CD14-positive monocyte (primary cell): Measurements from ENCODE around the gene TNFSF4. TPM values are rescaled to one million over a fixed set of nuclear protein-coding genes. Genes with fewer than 3 reads are reported as not detected.

Experiments
- DNase-seq, 3 donors: peaks; one replicate each; pipeline ENCODE4 v3.0.0-alpha.2; 2011 to 2022
- H2AFZ ChIP-seq: 2 replicates; pipeline ENCODE4 v1.6.0; 2012; ENCODE audit warnings: mild to moderate bottlenecking, low read depth, low read length, inconsistent platforms; ENCODE audit not compliant: insufficient read depth, poor library complexity, severe bottlenecking
- H3K27ac ChIP-seq, 2 donors: 1 replicate in 1 of 2; 2 replicates in 1 of 2; pipeline ENCODE4 v1.5.1; 2012 to 2013; ENCODE audit warnings: low read length in 2 of 2, control low read depth in 1 of 2, inconsistent platforms in 1 of 2, low read depth in 1 of 2, mild to moderate bottlenecking in 1 of 2
- H3K27me3 ChIP-seq, 2 donors: one replicate each; pipeline versions ENCODE4 v1.6.0 to v1.6.1; 2011 to 2013; ENCODE audit warnings: low read length in 2 of 2; ENCODE audit not compliant: control insufficient read depth in 2 of 2, insufficient read depth in 2 of 2
- H3K36me3 ChIP-seq, 2 donors: replicated peaks in 1 of 2; 1 replicate in 1 of 2; 2 replicates in 1 of 2; pipeline versions ENCODE4 v1.5.1 to v1.6.1; 2012 to 2013; ENCODE audit warnings: low read length in 2 of 2, control low read depth in 1 of 2, inconsistent platforms in 1 of 2, mild to moderate bottlenecking in 1 of 2; ENCODE audit not compliant: insufficient read depth in 2 of 2, control insufficient read depth in 1 of 2
- H3K4me1 ChIP-seq, 2 donors: 1 replicate in 1 of 2; 2 replicates in 1 of 2; pipeline versions ENCODE4 v1.5.1 to v1.6.1; 2012 to 2013; ENCODE audit warnings: low read length in 2 of 2, control low read depth in 1 of 2, inconsistent platforms in 1 of 2, mild to moderate bottlenecking in 1 of 2, moderate library complexity in 1 of 2; ENCODE audit not compliant: insufficient read depth in 2 of 2, control insufficient read depth in 1 of 2
- H3K4me2 ChIP-seq: replicated peaks from 2 replicates; pipeline ENCODE3; 2012; ENCODE audit warnings: low read length, moderate library complexity, mild to moderate bottlenecking; ENCODE audit not compliant: poor library complexity, severe bottlenecking; ENCODE audit errors: extremely low read depth
- H3K4me3 ChIP-seq, 3 experiments: fragments of 200-600 bp in 1 of 3; sonication (generic) in 1 of 3; replicated peaks in 1 of 3; 1 replicate in 2 of 3; 2 replicates in 1 of 3; pipeline ENCODE4 v1.5.1; 2011 to 2013; ENCODE audit warnings: low read length in 3 of 3, mild to moderate bottlenecking in 3 of 3, control low read depth in 2 of 3, low read depth in 2 of 3, inconsistent platforms in 1 of 3, moderate library complexity in 1 of 3
- H3K79me2 ChIP-seq: 2 replicates; pipeline ENCODE4 v1.6.0; 2012; ENCODE audit warnings: mild to moderate bottlenecking, control low read depth, inconsistent platforms, low read length, moderate library complexity; ENCODE audit not compliant: insufficient read depth
- H3K9ac ChIP-seq: 2 replicates; pipeline ENCODE4 v1.6.0; 2017; ENCODE audit warnings: low read length, mild to moderate bottlenecking; ENCODE audit not compliant: insufficient read depth, poor library complexity, severe bottlenecking
- H3K9me3 ChIP-seq, 2 donors: replicated peaks in 1 of 2; 1 replicate in 1 of 2; 2 replicates in 1 of 2; pipeline versions ENCODE4 v1.5.1 to v1.6.1; 2012 to 2013; ENCODE audit warnings: low read length in 2 of 2, control low read depth in 1 of 2; ENCODE audit not compliant: control insufficient read depth in 1 of 2, insufficient read depth in 1 of 2
- H4K20me1 ChIP-seq: 2 replicates; pipeline ENCODE4 v1.6.0; 2012; ENCODE audit warnings: mild to moderate bottlenecking, low read length, control low read depth, moderate library complexity; ENCODE audit not compliant: insufficient read depth
- H3K27ac Mint-ChIP-seq, 7 donors: one replicate each; pipeline ENCODE4 v1.8.0; 2020; ENCODE audit warnings: mild to moderate bottlenecking in 7 of 7, mixed read lengths in 7 of 7, moderate library complexity in 6 of 7, inconsistent platforms in 2 of 7
- H3K27me3 Mint-ChIP-seq, 3 donors: one replicate each; pipeline ENCODE4 v1.8.0; 2021 to 2022; ENCODE audit warnings: low read depth in 3 of 3, mild to moderate bottlenecking in 3 of 3, mixed read lengths in 3 of 3, moderate library complexity in 3 of 3, inconsistent platforms in 1 of 3
- H3K36me3 Mint-ChIP-seq, 2 donors: one replicate each; pipeline ENCODE4 v1.8.0; 2020; ENCODE audit warnings: mixed read lengths in 2 of 2, inconsistent platforms in 1 of 2, mild to moderate bottlenecking in 1 of 2
- H3K4me1 Mint-ChIP-seq: one replicate; pipeline ENCODE4 v1.8.0; 2020; ENCODE audit warnings: mild to moderate bottlenecking, mixed read lengths
- H3K4me3 Mint-ChIP-seq, 2 donors: one replicate each; pipeline ENCODE4 v1.8.0; 2020; ENCODE audit warnings: mild to moderate bottlenecking in 2 of 2, mixed read lengths in 2 of 2, moderate library complexity in 1 of 2
- H3K9me3 Mint-ChIP-seq, 7 donors: one replicate each; pipeline ENCODE4 v1.8.0; 2020 to 2022; ENCODE audit warnings: mixed read lengths in 7 of 7, mild to moderate bottlenecking in 6 of 7, moderate library complexity in 6 of 7, inconsistent platforms in 2 of 7
- WGBS: methylation state at CpG from one replicate; pipeline ENCODE4 v1.1.5; 2013; ENCODE audit warnings: missing lambda C conversion rate; ENCODE audit not compliant: insufficient coverage; 5-methylcytosine and 5-hydroxymethylcytosine counted together
- intact Hi-C, 2 donors: fragments of 100-400 bp; cut with micrococcal nuclease; formaldehyde crosslinking; loops; one replicate each; pipeline versions ENCODE4 v1.15.0 to v1.15.1; 2023
- polyA plus RNA-seq, 3 donors: library from polyadenylated mRNA; depleted of rRNA in 1 of 3; unstranded in 2 of 3; stranded (reverse) in 1 of 3; fragments of 300-500 nt in 2 of 3; fragments of >200 nt in 1 of 3; fragmentation: Illumina TruSeq in 2 of 3; gene quantifications; 1 replicate in 2 of 3; 2 replicates in 1 of 3; pipeline ENCODE4 v1.2.3, GENCODE V29; 2012 to 2021
- TF ChIP-seq, protein P1 (sequence below): fragments of 200-600 bp; IDR thresholded peaks from one replicate; pipeline ENCODE4 v1.8.0; 2022; ENCODE audit warnings: antibody characterized with exemption, mild to moderate bottlenecking

Gene TNFSF4
- polyA plus RNA-seq, 3 donors, result 0.21 to 0.40 (median 0.38) TPM

DNA sequence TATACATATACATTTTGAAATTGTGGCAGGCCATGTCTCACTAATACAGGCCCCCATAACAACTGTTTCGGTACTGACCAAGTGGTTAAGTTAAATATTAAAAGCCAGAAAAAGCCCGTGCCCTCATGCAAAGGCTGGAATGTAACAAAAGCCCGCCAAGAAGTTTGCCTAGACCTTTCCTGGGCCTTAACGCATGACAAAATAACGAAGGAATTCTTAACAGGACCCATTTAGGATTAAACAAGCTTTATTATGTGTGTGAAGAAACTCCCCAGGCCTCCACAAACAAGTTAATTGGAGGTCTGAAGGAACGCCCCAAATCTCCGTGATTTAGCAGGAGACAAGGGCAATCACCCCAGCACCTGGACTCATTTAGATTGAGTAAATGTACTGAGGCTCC lies 42.4 kb downstream of the TNFSF4 start:
- no CpG with 5 or more reads among the region's 7 CpGs for WGBS
- Histone ChIP-seq H3K27me3 (no peaks in the 10 kb centered on the region), H4K20me1 (no peaks in the 10 kb centered on the region), H3K27ac (no peak overlapping the region), H3K36me3 (no peaks in the 10 kb centered on the region), H2AFZ (no peak overlapping the region), H3K4me2 (no peak overlapping the region), H3K4me3 (no peak overlapping the region), H3K79me2 (no peaks in the 10 kb centered on the region), H3K9ac (no peak overlapping the region), H3K9me3 (no peaks in the 10 kb centered on the region), H3K4me1 (no peaks in the 10 kb centered on the region)
- DNase-seq, result no peak
- H3K36me3 Mint-ChIP-seq, result no peaks in the 10 kb centered on the region
- TF ChIP-seq, protein P1, sequence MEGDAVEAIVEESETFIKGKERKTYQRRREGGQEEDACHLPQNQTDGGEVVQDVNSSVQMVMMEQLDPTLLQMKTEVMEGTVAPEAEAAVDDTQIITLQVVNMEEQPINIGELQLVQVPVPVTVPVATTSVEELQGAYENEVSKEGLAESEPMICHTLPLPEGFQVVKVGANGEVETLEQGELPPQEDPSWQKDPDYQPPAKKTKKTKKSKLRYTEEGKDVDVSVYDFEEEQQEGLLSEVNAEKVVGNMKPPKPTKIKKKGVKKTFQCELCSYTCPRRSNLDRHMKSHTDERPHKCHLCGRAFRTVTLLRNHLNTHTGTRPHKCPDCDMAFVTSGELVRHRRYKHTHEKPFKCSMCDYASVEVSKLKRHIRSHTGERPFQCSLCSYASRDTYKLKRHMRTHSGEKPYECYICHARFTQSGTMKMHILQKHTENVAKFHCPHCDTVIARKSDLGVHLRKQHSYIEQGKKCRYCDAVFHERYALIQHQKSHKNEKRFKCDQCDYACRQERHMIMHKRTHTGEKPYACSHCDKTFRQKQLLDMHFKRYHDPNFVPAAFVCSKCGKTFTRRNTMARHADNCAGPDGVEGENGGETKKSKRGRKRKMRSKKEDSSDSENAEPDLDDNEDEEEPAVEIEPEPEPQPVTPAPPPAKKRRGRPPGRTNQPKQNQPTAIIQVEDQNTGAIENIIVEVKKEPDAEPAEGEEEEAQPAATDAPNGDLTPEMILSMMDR, result no peak
- peaks cover 0 to 4% (median 1%) of the 10 kb centered on the region in 7 donors for H3K9me3 Mint-ChIP-seq
- no peak overlapping the region for H3K27ac Mint-ChIP-seq
- intact Hi-C loops, result no loop called here
- H3K27me3 Mint-ChIP-seq, result no peaks in the 10 kb centered on the region
- H3K4me3 Mint-ChIP-seq, result no peak overlapping the region
- no peaks in the 10 kb centered on the region for H3K4me1 Mint-ChIP-seq

DNA sequence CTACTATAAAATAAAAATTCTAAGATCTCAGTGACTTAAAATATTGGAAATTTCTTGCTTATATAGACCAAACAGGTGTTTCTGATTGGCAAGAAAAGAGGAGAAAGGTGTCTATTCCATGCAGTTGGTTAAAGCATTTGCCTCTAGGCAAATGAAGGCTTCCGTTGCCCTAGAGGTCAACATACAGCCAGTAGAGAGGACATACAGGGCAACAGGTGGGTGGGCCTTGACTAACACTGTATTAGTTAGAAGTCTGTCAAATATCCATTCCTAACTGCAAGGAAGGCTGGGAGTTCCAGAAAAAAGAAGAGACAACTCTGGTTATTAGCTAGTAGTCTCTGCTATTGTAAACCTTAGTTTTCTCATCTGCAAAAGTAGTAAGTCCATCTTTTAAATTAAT lies 43.0 kb downstream of the TNFSF4 start:
- Histone ChIP-seq H3K4me2 (no peak overlapping the region), H3K4me1 (no peaks in the 10 kb centered on the region), H3K9me3 (no peaks in the 10 kb centered on the region), H2AFZ (no peak overlapping the region), H3K27ac (no peak overlapping the region), H3K9ac (no peak overlapping the region), H3K27me3 (no peaks in the 10 kb centered on the region), H4K20me1 (no peaks in the 10 kb centered on the region), H3K79me2 (no peaks in the 10 kb centered on the region), H3K36me3 (no peaks in the 10 kb centered on the region), H3K4me3 (no peak overlapping the region)
- no peak for DNase-seq
- intact Hi-C loops, result no loop called here
- peaks cover 0 to 2% (median 1%) of the 10 kb centered on the region in 7 donors for H3K9me3 Mint-ChIP-seq
- H3K27ac Mint-ChIP-seq, result no peak overlapping the region
- no peaks in the 10 kb centered on the region for H3K36me3 Mint-ChIP-seq
- H3K4me1 Mint-ChIP-seq, result no peaks in the 10 kb centered on the region
- TF ChIP-seq, protein P1, result no peak
- 100% methylated on average over 1 of the region's 1 CpG for WGBS
- no peaks in the 10 kb centered on the region for H3K27me3 Mint-ChIP-seq
- H3K4me3 Mint-ChIP-seq, result no peak overlapping the region
